ACHN (cell line): ENCODE data around the gene LBR.
"Not testable (repeated sequence)": the region's sequence is repeated elsewhere in the genome, so short reads cannot be mapped to it uniquely, and the experiment has no call there.

Experiments used
- DNase-seq: peaks from one replicate; pipeline ENCODE4 v3.0.0-alpha.2; 2015
- in situ Hi-C: cut with HindIII; loops from 2 replicates; pipeline ENCODE4 v1.10.0; 2017; ENCODE audit warnings: low sequenced_read_pairs, low pct_ligation_motif_present, low pct_unique_long_range_greater_than_20kb

LBR gene

GRCh38 chr1:225427235-225428067 lies at the start of gene LBR:
Gene LBR, minus strand, starts transcription at chr1:225428038. Its CDS starts 3,963 bp downstream, at chr1:225424075.
- in situ Hi-C loops: no loop called here
- peak; percentile 43 for DNase-seq

GRCh38 chr1:225477296-225477911 lies 49.6 kb upstream of the LBR start:
- DNase-seq: no peak

GRCh38 chr1:225476538-225476988 lies 48.7 kb upstream of the LBR start:
- DNase-seq: no peak
- in situ Hi-C loops: loop anchor here (25.0 kb wide), 2 partner anchors 311 to 511 kb away; partner anchors contain the start of genes SDE2 and SRP9

More at GRCh38 chr1:225477296-225477911, 49.6 kb upstream of the LBR start:
- in situ Hi-C loops: loop anchor here (25.0 kb wide), 2 partner anchors 310 to 510 kb away; partner anchors contain the start of genes SDE2 and SRP9

- no peak for DNase-seq
- in situ Hi-C loops: loop anchor here (25.0 kb wide), 2 partner anchors 311 to 511 kb away; partner anchors contain the start of genes SDE2 and SRP9
These were observed 48.3 kb upstream of the LBR start for GRCh38 chr1:225476100-225476511.

- peak; percentile 59 for DNase-seq
- in situ Hi-C loops: loop anchor here (25.0 kb wide), 2 partner anchors 312 to 512 kb away; partner anchors contain the start of genes SDE2 and SRP9
These were observed 47.4 kb upstream of the LBR start for GRCh38 chr1:225474986-225475820.

- in situ Hi-C loops: no loop called here
- DNase-seq: no peak
These were observed 46.7 kb upstream of the LBR start for GRCh38 chr1:225474439-225474985.

- DNase-seq, in situ Hi-C loops: not testable (repeated sequence)
These were observed 46.0 kb upstream of the LBR start for GRCh38 chr1:225473676-225474438.

GRCh38 chr1:225473266-225473665 lies 45.4 kb upstream of the LBR start:
- DNase-seq, in situ Hi-C loops: not testable (repeated sequence)

GRCh38 chr1:225471453-225472301 lies 43.8 kb upstream of the LBR start:
- no peak for DNase-seq
- in situ Hi-C loops: no loop called here

- in situ Hi-C loops: no loop called here
These were observed 43.2 kb upstream of the LBR start for GRCh38 chr1:225471109-225471452.

GRCh38 chr1:225470211-225471108 lies 42.6 kb upstream of the LBR start:
- no peak for DNase-seq
- in situ Hi-C loops: no loop called here

More at GRCh38 chr1:225471109-225471452, 43.2 kb upstream of the LBR start:
- no peak for DNase-seq

- in situ Hi-C loops: no loop called here
- DNase-seq: no peak
These were observed 41.2 kb upstream of the LBR start for GRCh38 chr1:225469051-225469450.

- in situ Hi-C loops: no loop called here
- DNase-seq: no peak
These were observed 40.6 kb upstream of the LBR start for GRCh38 chr1:225468270-225469020.

GRCh38 chr1:225467193-225468020 lies 39.6 kb upstream of the LBR start:
- no peak for DNase-seq
- in situ Hi-C loops: no loop called here

GRCh38 chr1:225466848-225467192 lies 39.0 kb upstream of the LBR start:
- DNase-seq: no peak
- in situ Hi-C loops: no loop called here
